GM12878 (cell line): ENCODE results near the gene NUAK1. TPM values are rescaled to one million over a fixed set of nuclear protein-coding genes. Genes with fewer than 3 reads are reported as not detected.

Experiments used
- ATAC-seq: fragments of 200-7000 bp; cut with Tn5 transposase; 3 replicates; pipeline ENCODE4 v1.9.1; 2020; ENCODE audit warnings: mild to moderate bottlenecking, moderate library complexity
- BruUV-seq: library from RNA; stranded (reverse); fragments of 400-500 nt; replicated peaks from 2 replicates; lab custom pipeline; 2021; lab: Mats Ljungman, UMichigan
- CTCF ChIA-PET: fragments of 300-600 bp; sonication (Branson Sonifier 250); formaldehyde crosslinking; extraction: SDS; loops from one replicate; lab custom pipeline; 2021; ENCODE audit warnings: inconsistent platforms; lab: Yijun Ruan, JAX
- POLR2A ChIA-PET: fragments of 350-600 bp; formaldehyde crosslinking; extraction: SDS; loops from one replicate; lab custom pipeline; 2021; ENCODE audit warnings: inconsistent platforms; lab: Charles Lee
- RAD21 ChIA-PET: fragments of 300-600 bp; sonication (Branson Sonifier 250); formaldehyde crosslinking; loops from one replicate; lab custom pipeline; 2023; ENCODE audit warnings: antibody characterized with exemption; ENCODE audit not compliant: unreplicated experiment; lab: Charles Lee
- SMC1A ChIA-PET: fragments of 300-600 bp; sonication (Branson Sonifier 250); formaldehyde crosslinking; loops from one replicate; lab custom pipeline; 2023; ENCODE audit not compliant: unreplicated experiment, uncharacterized antibody; lab: Charles Lee
- DNase-seq: peaks from one replicate; pipeline ENCODE4 v3.0.0-alpha.2; 2011; ENCODE audit warnings: low read depth, low spot score
- FAIRE-seq: peaks from 3 replicates; lab custom pipeline; 2011; peaks lifted over from hg19 to GRCh38; lab: Jason Lieb, UNC
- H2AFZ ChIP-seq: 2 replicates; pipeline ENCODE4 v1.6.0; 2011; ENCODE audit warnings: low read depth, low read length, control low read depth; ENCODE audit not compliant: control insufficient read depth
- H3K27ac ChIP-seq: 2 replicates; pipeline ENCODE4 v1.5.1; 2011; ENCODE audit warnings: control low read depth; ENCODE audit not compliant: control insufficient read depth, insufficient read depth
- H3K27me3 ChIP-seq, 2 experiments: replicated peaks in 1 of 2; 2 replicates each; pipeline versions ENCODE4 v1.6.0 to v1.6.1; 2011; ENCODE audit warnings: low read length in 1 of 2; ENCODE audit not compliant: control insufficient read depth in 2 of 2, insufficient read depth in 2 of 2
- H3K36me3 ChIP-seq, 2 experiments: 2 replicates each; pipeline ENCODE4 v1.5.1; 2011; ENCODE audit warnings: low read length in 1 of 2; ENCODE audit not compliant: control insufficient read depth in 2 of 2, insufficient read depth in 2 of 2
- H3K4me1 ChIP-seq: 2 replicates; pipeline ENCODE4 v1.6.1; 2011; ENCODE audit warnings: mild to moderate bottlenecking, low read length, moderate library complexity, mixed read lengths; ENCODE audit not compliant: control insufficient read depth, insufficient read depth
- H3K4me2 ChIP-seq: 2 replicates; pipeline ENCODE4 v1.6.0; 2011; ENCODE audit warnings: control low read depth; ENCODE audit not compliant: control insufficient read depth, insufficient read depth
- H3K4me3 ChIP-seq: fragments of 200-600 bp; sonication (generic); 2 replicates; pipeline ENCODE4 v1.5.1; 2016
- H3K79me2 ChIP-seq: 2 replicates; pipeline ENCODE4 v1.6.0; 2011; ENCODE audit warnings: low read length; ENCODE audit not compliant: control insufficient read depth, insufficient read depth
- H3K9ac ChIP-seq: 2 replicates; pipeline ENCODE4 v1.8.0; 2011; ENCODE audit warnings: low read length, control low read depth, mixed read lengths; ENCODE audit not compliant: control insufficient read depth, insufficient read depth
- H3K9me3 ChIP-seq: replicated peaks from 3 replicates; pipeline ENCODE4 v1.5.1; 2011; ENCODE audit warnings: mild to moderate bottlenecking, low read length; ENCODE audit not compliant: control insufficient read depth, insufficient read depth
- H4K20me1 ChIP-seq: 2 replicates; pipeline ENCODE4 v1.6.0; 2011; ENCODE audit not compliant: control insufficient read depth, insufficient read depth
- BMI1 ChIP-seq: fragments of 450-650 bp; IDR thresholded peaks from 2 replicates; pipeline ENCODE4 v1.6.1; 2016; ENCODE audit warnings: mild to moderate bottlenecking, moderate library complexity, borderline replicate concordance
- CUX1 ChIP-seq: IDR thresholded peaks from 2 replicates; pipeline ENCODE4 v1.6.1; 2012; ENCODE audit warnings: improper control_type of control experiment, low read depth, low read length; ENCODE audit not compliant: insufficient replicate concordance
- FOXM1 ChIP-seq: IDR thresholded peaks from 2 replicates; pipeline ENCODE4 v1.6.1; 2012; ENCODE audit warnings: low read depth, mild to moderate bottlenecking, inconsistent platforms, low read length, moderate library complexity
- IKZF2 ChIP-seq, 2 experiments: fragments of 450-650 bp; IDR thresholded peaks; 2 replicates each; pipeline ENCODE4 v1.6.1; 2017; ENCODE audit warnings: mild to moderate bottlenecking in 2 of 2, moderate library complexity in 2 of 2
- MTA2 ChIP-seq: fragments of 450-650 bp; IDR thresholded peaks from 2 replicates; pipeline ENCODE4 v1.6.1; 2016; ENCODE audit warnings: low read depth, mild to moderate bottlenecking, moderate library complexity
- WGBS: methylation state at CpG from one replicate; pipeline ENCODE4 v1.1.6; 2016; ENCODE audit warnings: low lambda C conversion rate; ENCODE audit not compliant: insufficient replicate concordance, insufficient coverage; ENCODE audit errors: missing lambda C conversion rate; 5-methylcytosine and 5-hydroxymethylcytosine counted together
- in situ Hi-C: fragments of 300-500 bp; cut with MboI; formaldehyde crosslinking; loops from 9 replicates; pipeline ENCODE4 v1.14.3; 2018; ENCODE audit warnings: mixed read lengths
- intact Hi-C: fragments of 100-400 bp; cut with micrococcal nuclease; formaldehyde crosslinking; loops from one replicate; pipeline ENCODE4 v1.14.2; 2022; ENCODE audit not compliant: unreplicated experiment
- polyA plus RNA-seq, 11 experiments: library from polyadenylated mRNA; depleted of rRNA in 4 of 11; unstranded in 6 of 11; stranded (reverse) in 5 of 11; fragments of >200 nt; fragmentation: Nextera tagmentation in 4 of 11; fragmentation: Illumina TruSeq in 1 of 11; extraction: Ambion mirVana in 4 of 11; extraction: Trizol in 1 of 11; gene quantifications; 1 replicate in 1 of 11; 2 replicates in 10 of 11; pipeline versions ENCODE4 v1.2.1 to v1.2.3, GENCODE V29; 2011 to 2016; ENCODE audit warnings: inconsistent platforms in 2 of 11, missing spikeins in 2 of 11, low read depth in 1 of 11
- total RNA-seq, 4 experiments: library from RNA; depleted of rRNA in 3 of 4; stranded (reverse); fragments of >200 nt in 3 of 4; fragmentation: Illumina TruSeq in 1 of 4; extraction: Trizol in 1 of 4; gene quantifications; 2 replicates each; pipeline versions ENCODE4 v1.2.1 to v1.2.3, GENCODE V29; 2013 to 2021

NUAK1 gene
- total and polyA plus RNA-seq, 10 of the 15 experiments (the other 5 are each of a cell fraction or from before 2014, with no cell fraction given) = 0.03 to 0.42 (median 0.08) TPM; not detected in 2

- ATAC-seq (no peak), FAIRE-seq (no peak), DNase-seq (no peak)
- Histone ChIP-seq H3K9me3 (no peaks in the 10 kb centered on the region), H3K4me3 (no peak overlapping the region), H2AFZ (no peak overlapping the region), H3K4me1 (no peaks in the 10 kb centered on the region), H3K4me2 (no peak overlapping the region), H3K36me3 (no peaks in the 10 kb centered on the region), H3K79me2 (no peaks in the 10 kb centered on the region), H4K20me1 (no peaks in the 10 kb centered on the region), H3K9ac (no peak overlapping the region), H3K27ac (no peak overlapping the region), H3K27me3 (no peaks in the 10 kb centered on the region; a peak in 2 of 4 replicates)
- RAD21 ChIA-PET = no interaction called here
- SMC1A ChIA-PET = interaction anchor here (3.1 kb wide), 1 partner anchor 730 kb away, joined by 13 read pairs; no protein-coding TSS in a partner anchor
- WGBS = 6% methylated on average over 5 of the region's 5 CpGs
- intact Hi-C loops (no loop called here), in situ Hi-C loops (no loop called here)
- no TSS peak for BruUV-seq
- CTCF ChIA-PET = interaction anchor here (2.9 to 3.8 kb wide), 2 partner anchors 10 to 14 kb away, joined by 11 to 33 read pairs; no protein-coding TSS in a partner anchor
- TF ChIP-seq MTA2 = no peak
- no peak for TF ChIP-seq BMI1
- no peak for TF ChIP-seq CUX1
- TF ChIP-seq FOXM1 = no peak
- no peak for TF ChIP-seq IKZF2 (IDR thresholded peaks at IDR 0.05)
- POLR2A ChIA-PET = no interaction called here
These were observed 11.8 kb upstream of the NUAK1 start for GRCh38 chr12:106150555-106150954.
